HG03095 (cell line): ENCODE results near the gene TOR1A.
"Not testable (repeated sequence)": the region's sequence is repeated elsewhere in the genome, so short reads cannot be mapped to it uniquely, and the experiment has no call there.

Experiments
- ATAC-seq: cut with Tn5 transposase; IDR thresholded peaks from one replicate; pipeline ENCODE4 v1.9.1; 2021; ENCODE audit warnings: moderate library complexity; ENCODE audit not compliant: unreplicated experiment

The TOR1A gene

GRCh38 chr9:129783516-129784361 lies 40.2 kb downstream of the TOR1A start:
- no peak for ATAC-seq

GRCh38 chr9:129781981-129782380 lies 42.0 kb downstream of the TOR1A start:
- ATAC-seq: no peak

GRCh38 chr9:129781131-129781530 lies 42.8 kb downstream of the TOR1A start:
- no peak for ATAC-seq

- ATAC-seq: no peak
Observed at GRCh38 chr9:129779560-129780190, 44.3 kb downstream of the TOR1A start.

GRCh38 chr9:129778469-129778868 lies 45.5 kb downstream of the TOR1A start:
- no peak for ATAC-seq

GRCh38 chr9:129777769-129778130 lies 46.2 kb downstream of the TOR1A start:
- ATAC-seq: no peak

GRCh38 chr9:129776938-129777768 lies 46.8 kb downstream of the TOR1A start:
- no peak for ATAC-seq

GRCh38 chr9:129776566-129776937 lies 47.4 kb downstream of the TOR1A start:
- no peak for ATAC-seq

- ATAC-seq: not testable (repeated sequence)
Observed at GRCh38 chr9:129776096-129776495, 47.8 kb downstream of the TOR1A start.

- ATAC-seq: no peak
Observed at GRCh38 chr9:129775448-129775798, 48.5 kb downstream of the TOR1A start.

GRCh38 chr9:129774791-129775447 lies 49.0 kb downstream of the TOR1A start:
- ATAC-seq: no peak

- no peak for ATAC-seq
Observed at GRCh38 chr9:129773262-129774048, 50.5 kb downstream of the TOR1A start.

GRCh38 chr9:129770741-129771140 lies 53.2 kb downstream of the TOR1A start:
- no peak for ATAC-seq

- no peak for ATAC-seq
Observed at GRCh38 chr9:129769669-129770068, 54.3 kb downstream of the TOR1A start.

GRCh38 chr9:129768486-129768885 lies 55.5 kb downstream of the TOR1A start:
- ATAC-seq: no peak

GRCh38 chr9:129765764-129766317 lies 58.1 kb downstream of the TOR1A start:
- no peak for ATAC-seq

GRCh38 chr9:129762985-129763926 lies 60.7 kb downstream of the TOR1A start:
- ATAC-seq: no peak
